GM19463 (cell line): Measurements from ENCODE around the gene NBAS.
"Not testable (repeated sequence)": the region's sequence is repeated elsewhere in the genome, so short reads cannot be mapped to it uniquely, and the experiment has no call there.

ENCODE experiments used
- ATAC-seq: cut with Tn5 transposase; IDR thresholded peaks from one replicate; pipeline ENCODE4 v1.9.1; 2021; ENCODE audit warnings: mild to moderate bottlenecking, moderate library complexity; ENCODE audit not compliant: unreplicated experiment

NBAS gene

GRCh38 chr2:15325296-15325695 lies 235.8 kb downstream of the NBAS start:
- ATAC-seq, result no peak

GRCh38 chr2:15323227-15323626 lies 237.9 kb downstream of the NBAS start:
- no peak for ATAC-seq

DNA sequence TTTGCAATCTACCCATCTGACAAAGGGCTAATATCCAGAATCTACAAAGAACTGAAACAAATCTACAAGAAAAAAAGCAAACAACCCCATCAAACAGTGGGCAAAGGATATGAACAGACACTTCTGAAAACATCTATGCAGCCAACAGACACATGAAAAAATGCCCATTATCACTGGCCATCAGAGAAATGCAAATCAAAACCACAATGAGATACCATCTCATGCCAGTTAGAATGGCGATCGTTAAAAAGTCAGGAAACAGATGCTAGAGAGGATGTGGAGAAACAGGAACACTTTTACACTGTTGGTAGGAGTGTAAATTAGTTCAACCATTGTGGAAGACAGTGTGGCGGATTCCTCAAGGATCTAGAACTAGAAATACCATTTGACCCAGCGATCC lies 239.7 kb downstream of the NBAS start:
- ATAC-seq, result not testable (repeated sequence)

DNA sequence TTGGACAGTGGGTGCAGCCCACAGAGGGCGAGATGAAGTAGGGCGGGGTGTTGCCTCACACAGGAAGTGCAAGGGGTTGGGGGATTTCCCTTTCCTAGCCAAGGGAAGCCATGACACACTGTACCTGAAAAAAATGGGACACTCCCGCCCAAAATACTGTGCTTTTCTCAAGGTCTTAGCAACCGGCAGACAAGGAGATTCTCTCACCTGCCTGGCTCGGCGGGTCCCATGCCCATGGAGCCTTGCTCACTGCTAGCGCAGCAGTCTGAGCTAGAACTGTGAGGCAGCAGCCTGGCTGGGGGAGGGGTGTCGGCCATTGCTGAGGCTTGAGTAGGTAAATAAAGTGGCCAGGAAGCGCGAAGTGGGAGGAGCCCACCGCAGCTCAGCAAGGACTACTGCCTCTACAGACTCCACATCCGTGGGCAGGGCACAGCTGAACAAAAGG lies 244.7 kb downstream of the NBAS start:
- ATAC-seq, result no peak

GRCh38 chr2:15315411-15315810 lies 245.7 kb downstream of the NBAS start:
- ATAC-seq, result no peak

- ATAC-seq, result peak; percentile 79
These were observed 247.5 kb downstream of the NBAS start for GRCh38 chr2:15313657-15314056.

DNA sequence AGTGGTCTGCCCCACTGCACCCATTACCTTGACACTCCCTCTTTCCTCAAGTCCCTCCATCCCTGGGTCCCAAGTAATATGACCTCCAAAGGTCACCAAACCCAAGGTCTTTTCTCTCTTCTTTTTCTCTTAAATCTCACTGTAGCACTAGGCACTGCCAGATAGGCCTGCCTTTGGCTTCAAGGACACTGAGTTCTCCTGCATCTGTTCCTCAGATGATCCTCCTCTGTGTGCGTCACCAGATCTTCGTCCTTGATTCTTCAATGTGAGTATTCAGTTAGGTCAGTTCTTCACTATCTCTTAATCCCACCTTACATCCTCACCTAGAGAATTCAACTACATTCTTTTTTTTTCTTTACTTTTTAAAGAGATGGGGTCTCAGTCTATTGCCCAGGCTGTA lies 249.2 kb downstream of the NBAS start:
- no peak for ATAC-seq

DNA sequence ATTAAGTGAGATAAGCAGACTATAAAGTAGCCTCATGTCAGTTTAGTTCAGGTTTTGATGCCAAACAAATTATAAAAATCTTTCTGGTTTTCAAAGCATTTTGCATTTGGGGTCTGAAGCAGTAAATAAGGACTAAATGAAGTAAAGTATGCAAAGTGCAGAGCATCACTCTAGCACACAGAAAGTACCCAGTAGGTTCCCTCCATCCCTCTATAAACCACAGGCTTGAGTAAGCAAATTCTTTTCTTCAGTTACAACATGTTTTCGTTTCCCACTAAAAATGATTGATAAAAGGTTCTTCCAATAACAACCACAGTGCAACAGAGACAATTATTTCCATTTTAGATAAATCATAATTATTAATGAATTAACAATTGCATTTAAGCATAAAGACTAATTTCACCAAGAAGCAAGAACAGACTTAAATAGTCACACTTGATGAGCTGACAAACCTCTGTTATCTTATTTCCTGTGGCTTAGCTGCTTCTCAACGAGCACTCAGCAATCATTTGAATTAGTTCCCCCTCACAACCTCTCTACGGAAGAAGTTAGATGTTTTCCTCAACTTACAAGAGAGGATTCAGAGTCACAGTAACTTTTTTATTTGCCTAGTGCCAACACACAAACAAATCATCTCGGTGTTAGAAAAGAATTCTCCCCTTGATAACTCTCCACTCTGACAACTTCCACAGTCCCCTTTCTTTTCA lies 249.8 kb downstream of the NBAS start:
- peak; percentile 39 for ATAC-seq

- no peak for ATAC-seq
These were observed 253.6 kb downstream of the NBAS start for GRCh38 chr2:15307526-15307925.

DNA sequence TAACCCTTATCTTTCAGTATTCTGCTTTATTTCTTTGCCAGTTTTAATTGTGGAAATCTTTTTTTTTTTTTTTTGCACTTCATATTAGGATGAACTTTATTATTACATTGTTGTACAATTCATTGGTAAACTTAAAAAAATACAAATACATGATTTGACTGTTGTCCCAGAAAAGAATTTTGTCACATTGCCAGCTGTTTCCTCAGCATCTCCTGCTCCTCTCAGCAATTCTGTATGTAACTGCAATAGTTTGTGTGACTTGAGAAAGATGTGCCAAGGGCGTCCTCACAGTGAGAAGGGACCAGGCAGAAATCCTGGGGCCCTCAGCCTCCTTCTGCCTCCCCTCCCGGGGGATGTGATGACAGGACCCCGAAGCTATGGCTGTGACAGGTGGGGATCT lies 254.4 kb downstream of the NBAS start:
- no peak for ATAC-seq

GRCh38 chr2:15303874-15304273 lies 257.3 kb downstream of the NBAS start:
- no peak for ATAC-seq

GRCh38 chr2:15302154-15302553 lies 259.0 kb downstream of the NBAS start:
- ATAC-seq, result no peak

DNA sequence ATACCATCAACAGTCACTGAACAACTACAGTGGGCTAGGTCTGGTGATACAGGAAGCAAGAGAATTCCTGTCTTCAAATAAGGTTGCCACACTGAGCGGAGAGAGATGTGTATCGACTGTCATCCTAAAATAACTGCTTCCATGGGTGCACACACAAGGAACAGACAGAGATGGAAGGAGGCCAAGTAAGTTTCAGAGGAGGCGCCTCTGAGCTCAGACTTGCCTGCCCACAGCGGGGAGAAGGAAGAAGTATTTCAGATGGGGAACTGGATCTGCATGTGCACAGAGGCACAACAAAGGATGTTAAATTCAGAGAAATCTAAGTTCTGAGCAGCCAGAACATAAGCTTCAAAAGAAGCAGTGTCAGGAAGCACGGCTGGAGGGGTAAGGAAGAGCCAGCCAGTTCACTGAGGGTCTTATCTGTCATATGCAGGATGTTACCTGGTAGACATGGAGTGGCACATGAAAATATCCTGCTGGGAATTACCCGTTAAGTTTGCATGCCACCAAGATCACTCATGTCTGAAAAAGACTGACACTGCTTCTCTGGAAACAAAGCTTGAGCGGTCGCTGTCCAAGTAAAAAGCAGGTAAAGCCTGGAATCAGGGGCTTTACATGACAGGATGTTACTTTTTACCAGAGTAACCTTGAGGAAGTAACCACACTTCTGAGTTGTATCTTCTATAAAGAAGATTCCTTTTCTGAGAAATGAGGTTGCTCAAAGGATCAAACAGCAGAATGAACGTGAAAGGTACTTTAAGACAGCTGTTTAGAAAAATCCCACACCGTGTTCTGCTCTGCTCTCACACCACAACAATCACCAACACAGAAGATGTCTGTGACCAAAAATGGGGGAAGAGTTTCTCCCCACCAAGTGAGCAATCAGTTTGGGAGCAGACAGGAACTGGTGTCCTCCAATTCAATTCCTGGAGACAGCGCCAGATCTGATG lies 260.2 kb downstream of the NBAS start:
- ATAC-seq, result no peak

GRCh38 chr2:15299904-15300520 lies 261.1 kb downstream of the NBAS start:
- no peak for ATAC-seq

- no peak for ATAC-seq
These were observed 262.4 kb downstream of the NBAS start for GRCh38 chr2:15298770-15299169.

DNA sequence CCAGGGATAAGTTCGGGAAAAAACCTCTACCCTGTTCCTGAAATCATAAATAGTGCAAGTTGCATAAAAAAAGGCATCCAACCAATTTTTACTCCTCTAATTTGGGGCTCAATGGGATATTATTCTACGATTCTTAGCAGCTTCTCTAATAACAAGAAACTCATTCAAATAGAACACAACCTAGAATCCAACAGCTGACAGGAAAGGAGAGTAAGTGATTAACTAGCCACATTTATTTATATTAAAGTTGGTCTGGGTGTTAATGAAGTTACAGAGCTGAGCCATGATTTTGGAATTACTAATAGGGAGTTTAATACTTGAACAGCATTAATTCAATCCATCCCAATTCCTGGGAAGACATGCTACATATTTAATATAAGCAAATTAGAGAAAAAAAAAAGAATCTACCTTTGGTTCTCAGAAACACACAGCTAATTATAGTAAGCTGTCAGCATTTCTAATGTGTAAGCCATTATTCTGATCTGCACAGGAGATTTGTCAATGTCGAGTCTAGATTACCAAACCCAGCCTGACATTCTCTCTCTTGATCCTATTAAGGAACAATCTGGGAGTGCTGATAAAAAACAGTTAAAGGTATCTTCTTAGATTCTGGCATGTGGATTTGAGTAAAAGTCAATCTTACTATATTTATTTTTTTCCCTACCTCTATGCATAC lies 267.7 kb downstream of the NBAS start:
- ATAC-seq, result peak; percentile 73

- no peak for ATAC-seq
These were observed 273.5 kb downstream of the NBAS start for GRCh38 chr2:15287447-15288184.

- ATAC-seq, result no peak
These were observed 276.5 kb downstream of the NBAS start for GRCh38 chr2:15284614-15285013.

DNA sequence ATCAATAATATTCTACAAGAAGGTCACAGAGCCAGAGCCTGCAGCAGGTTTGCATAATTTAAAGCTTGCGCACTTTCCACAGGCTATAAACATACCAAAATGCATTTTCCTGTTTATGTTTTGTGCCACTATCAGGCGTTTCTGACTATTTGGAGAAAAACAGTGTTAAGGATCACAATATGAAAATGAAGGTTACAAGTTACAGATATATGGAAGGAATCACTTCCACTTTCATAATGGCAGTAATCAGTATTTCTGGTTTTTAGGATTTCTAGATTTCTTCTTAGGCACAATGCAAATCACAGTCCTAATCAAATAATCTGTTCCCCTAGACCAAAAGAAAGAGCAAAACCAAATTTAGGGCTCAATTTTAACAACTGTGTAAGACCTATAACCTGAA lies 279.5 kb downstream of the NBAS start:
- no peak for ATAC-seq

- no peak for ATAC-seq
These were observed 281.8 kb downstream of the NBAS start for GRCh38 chr2:15279201-15279876.
